ENCODE measurements around the gene TBCC. TPM values are rescaled to one million over a fixed set of nuclear protein-coding genes. Genes with fewer than 3 reads are reported as not detected.
A peak's percentile ranks its signal among the peaks of the same experiment; 100 is the strongest.

The TBCC gene, protein sequence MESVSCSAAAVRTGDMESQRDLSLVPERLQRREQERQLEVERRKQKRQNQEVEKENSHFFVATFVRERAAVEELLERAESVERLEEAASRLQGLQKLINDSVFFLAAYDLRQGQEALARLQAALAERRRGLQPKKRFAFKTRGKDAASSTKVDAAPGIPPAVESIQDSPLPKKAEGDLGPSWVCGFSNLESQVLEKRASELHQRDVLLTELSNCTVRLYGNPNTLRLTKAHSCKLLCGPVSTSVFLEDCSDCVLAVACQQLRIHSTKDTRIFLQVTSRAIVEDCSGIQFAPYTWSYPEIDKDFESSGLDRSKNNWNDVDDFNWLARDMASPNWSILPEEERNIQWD
- total RNA-seq (10 to 100 TPM; 57.4 to 64.4 TPM), polyA plus RNA-seq (100 to 1,000 TPM in 1 of 2 donors, 10 to 100 TPM in 1; 75.6 to 138 TPM)

DNA sequence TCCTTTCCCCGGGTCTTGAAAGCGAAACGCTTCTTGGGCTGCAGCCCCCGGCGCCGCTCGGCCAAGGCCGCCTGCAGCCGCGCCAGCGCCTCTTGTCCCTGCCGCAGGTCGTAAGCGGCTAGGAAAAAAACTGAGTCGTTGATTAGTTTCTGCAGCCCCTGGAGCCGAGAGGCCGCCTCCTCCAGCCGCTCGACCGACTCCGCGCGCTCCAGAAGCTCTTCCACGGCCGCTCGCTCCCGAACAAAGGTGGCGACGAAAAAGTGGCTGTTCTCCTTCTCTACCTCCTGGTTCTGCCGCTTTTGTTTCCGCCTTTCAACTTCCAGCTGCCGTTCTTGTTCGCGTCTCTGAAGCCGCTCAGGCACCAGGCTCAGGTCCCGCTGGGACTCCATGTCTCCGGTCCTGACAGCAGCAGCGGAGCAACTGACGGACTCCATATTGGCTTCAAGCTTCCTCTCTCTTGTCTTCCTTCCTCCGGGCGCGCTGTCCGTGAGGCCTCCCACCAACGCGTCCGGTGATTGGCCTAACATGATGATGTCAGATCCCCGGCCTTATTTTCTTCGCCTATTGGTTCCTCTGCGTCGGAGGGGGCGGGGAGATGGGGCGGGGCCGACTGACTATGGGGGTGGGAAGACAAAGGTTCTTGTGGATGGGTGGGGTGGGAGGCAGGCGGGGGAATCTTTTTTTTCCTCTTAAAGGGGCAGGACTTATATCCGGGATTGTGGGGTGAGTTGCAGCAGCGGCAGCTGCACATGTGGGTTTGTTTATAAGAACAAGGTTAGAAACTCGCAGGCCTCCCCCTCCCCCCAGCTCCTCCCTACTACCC lies at the start of gene TBCC:
TBCC (minus strand) TSS at position 464 of the 823 bp plus-strand sequence; CDS start at position 434, 30 bp downstream.
- Histone ChIP-seq H3K4me1 (ENCODE audit: insufficient read depth, low read length) (peaks cover 38% of the 10 kb centered on the region), H3K36me3 (ENCODE audit: insufficient read depth, low read length) (no peaks in the 10 kb centered on the region), H3K27me3 (ENCODE audit: insufficient read depth, low read length) (no peaks in the 10 kb centered on the region), H3K4me3 (ENCODE audit: low read length in 2 of 2) (peak within 1 kb of the TSS; percentile 82 to 99), H3K27ac (ENCODE audit: low read depth, low read length) (peak within 1 kb of the TSS; percentile 88), H3K9me3 (ENCODE audit: control insufficient read depth in 1 of 2, low read length in 2 of 2) (no peaks in the 10 kb centered on the region)
- Mint-ChIP-seq H3K4me3 (peak within 1 kb of the TSS; percentile 100), H3K27ac (peak within 1 kb of the TSS; percentile 94 to 100 (median 100)), H3K9me3 (peaks cover 0 to 15% (median 9%) of the 10 kb centered on the region in 8 donors), H3K36me3 (peaks cover 8 to 16% of the 10 kb centered on the region in 2 donors), H3K4me1 (peaks cover 18 to 50% (median 37%) of the 10 kb centered on the region in 4 donors), H3K27me3 (no peaks in the 10 kb centered on the region)
- ChIA-PET CTCF (ENCODE audit: partially characterized antibody) (interaction anchor here (0.9 to 7.0 kb wide), 8 partner anchors 15 to 199 kb away, joined by 3 to 81 read pairs (median 4); no protein-coding TSS in a partner anchor), POLR2A (ENCODE audit: partially characterized antibody) (interaction anchor here (0.8 to 12.3 kb wide), 45 partner anchors 9 to 771 kb away, joined by 3 to 1692 read pairs (median 7); partner anchors contain the start of genes BICRAL, CNPY3, CUL7 and KLHDC3)
- intact Hi-C loops (cut with micrococcal nuclease), result loop anchor here (1.0 to 5.0 kb wide), 7 partner anchors 20 to 313 kb away; partner anchors contain the start of genes BICRAL, KLC4, KLHDC3 and MEA1
- peak; percentile 91 to 98 (median 94) for DNase-seq

DNA sequence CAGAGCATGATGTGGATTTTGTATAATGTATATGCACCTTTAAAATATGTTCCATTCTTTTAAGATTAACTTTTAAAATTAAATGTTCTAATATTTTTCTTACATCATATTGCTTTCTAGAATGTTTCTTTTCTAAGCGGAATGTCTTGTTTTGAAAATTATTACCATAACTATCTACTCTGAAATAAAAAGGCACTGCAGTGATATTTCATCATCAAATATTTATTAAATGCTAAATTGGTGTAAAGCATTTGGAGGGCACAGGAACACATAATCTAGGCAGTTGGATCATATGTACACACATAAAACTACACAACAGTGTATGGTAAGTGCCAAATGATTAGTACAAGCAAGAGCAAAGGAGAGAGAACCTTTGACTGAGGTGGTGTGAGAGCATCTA lies 49.7 kb upstream of the TBCC start:
- no peaks in the 10 kb centered on the region for H3K36me3 ChIP-seq (ENCODE audit: insufficient read depth, low read length)
- H3K27ac Mint-ChIP-seq, result peak overlapping the region in 3 of 7 donors; percentile 0 to 72 (median 30)
- H3K4me1 Mint-ChIP-seq, result peaks cover 18 to 25% (median 21%) of the 10 kb centered on the region in 4 donors
- peaks cover 14% of the 10 kb centered on the region for H3K4me1 ChIP-seq (ENCODE audit: insufficient read depth, low read length)
- no peak overlapping the region for H3K27ac ChIP-seq (ENCODE audit: low read depth, low read length)
- H3K4me3 ChIP-seq (ENCODE audit: low read length in 2 of 2), result no peak overlapping the region
- H3K4me3 Mint-ChIP-seq, result no peak overlapping the region
- no peaks in the 10 kb centered on the region for H3K27me3 Mint-ChIP-seq
- no peaks in the 10 kb centered on the region for H3K9me3 Mint-ChIP-seq
- H3K36me3 Mint-ChIP-seq, result peaks cover 4% of the 10 kb centered on the region in 2 donors
- ChIA-PET POLR2A (ENCODE audit: partially characterized antibody) (interaction anchor here (2.7 to 4.1 kb wide), 2 partner anchors 12 to 25 kb away, joined by 9 to 29 read pairs; partner anchors contain the start of gene BICRAL), CTCF (ENCODE audit: partially characterized antibody) (no interaction called here)
- DNase-seq, result no peak
- no peaks in the 10 kb centered on the region for H3K27me3 ChIP-seq (ENCODE audit: insufficient read depth, low read length)
- H3K9me3 ChIP-seq (ENCODE audit: control insufficient read depth in 1 of 2, low read length in 2 of 2), result no peaks in the 10 kb centered on the region
- intact Hi-C loops (cut with micrococcal nuclease), result no loop called here

DNA sequence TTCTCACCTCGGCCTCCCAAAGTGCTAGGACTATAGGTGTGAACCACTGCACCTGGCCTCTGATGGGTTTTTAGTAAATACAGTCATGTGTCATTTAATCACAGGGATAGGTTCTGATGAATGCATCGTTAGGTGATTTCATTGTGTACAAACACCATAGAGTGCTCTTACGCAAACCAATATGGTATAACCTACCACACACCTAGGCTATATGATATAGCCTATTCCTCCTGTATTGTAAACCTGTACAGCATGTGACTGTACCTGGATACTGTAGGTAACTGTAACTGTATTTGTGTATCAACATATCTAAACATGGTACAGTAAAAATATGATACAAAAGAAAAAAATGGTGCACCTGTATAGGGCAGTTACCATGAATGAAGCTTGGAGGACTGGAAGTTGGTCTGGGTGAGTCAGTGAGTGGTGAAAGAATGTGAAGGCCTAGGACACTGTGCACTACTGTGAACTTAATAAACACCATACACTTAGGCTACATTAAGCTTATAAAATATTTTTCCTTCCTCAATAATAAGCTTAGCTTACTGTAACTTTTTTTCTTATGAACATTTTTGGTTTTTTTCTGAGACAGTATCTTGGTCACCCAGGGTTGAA lies 45.9 kb upstream of the TBCC start:
- no peaks in the 10 kb centered on the region for H3K9me3 Mint-ChIP-seq

DNA sequence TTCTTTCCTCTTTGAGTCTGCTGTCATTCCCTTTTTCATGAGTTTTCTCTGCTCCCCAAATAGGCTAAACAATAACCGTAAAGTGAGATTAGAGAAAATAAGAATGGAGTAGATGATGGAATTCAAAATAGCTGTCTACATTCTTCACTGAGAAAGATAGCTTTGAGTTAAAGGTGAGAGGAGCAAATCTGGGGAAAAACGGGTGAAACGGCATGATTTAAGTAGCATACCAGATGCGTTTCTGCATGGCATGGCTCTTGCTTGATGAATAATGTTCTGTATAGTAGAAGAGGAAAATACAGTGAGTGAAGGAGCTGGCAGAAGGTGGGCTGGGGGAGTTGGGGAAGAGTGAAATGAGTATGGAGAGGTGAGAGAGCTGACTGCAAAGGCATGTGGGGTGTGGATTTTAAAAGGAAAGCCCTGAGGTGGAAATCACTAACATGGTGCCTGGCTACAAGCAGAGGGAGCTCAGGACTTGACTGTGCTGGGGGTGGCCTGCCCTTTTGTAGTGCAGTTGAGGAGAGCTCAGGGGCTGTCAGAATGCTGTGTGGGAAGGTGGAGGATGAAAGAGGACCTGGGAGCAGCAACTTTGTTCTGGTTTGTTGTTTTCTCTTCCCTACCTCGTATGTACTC lies 44.8 kb upstream of the TBCC start:
- intact Hi-C loops (cut with micrococcal nuclease), result no loop called here
- Histone ChIP-seq H3K4me1 (ENCODE audit: insufficient read depth, low read length) (peaks cover 64% of the 10 kb centered on the region), H3K36me3 (ENCODE audit: insufficient read depth, low read length) (no peaks in the 10 kb centered on the region), H3K4me3 (ENCODE audit: low read length in 2 of 2) (no peak overlapping the region), H3K9me3 (ENCODE audit: control insufficient read depth in 1 of 2, low read length in 2 of 2) (no peaks in the 10 kb centered on the region), H3K27ac (ENCODE audit: low read depth, low read length) (no peak overlapping the region), H3K27me3 (ENCODE audit: insufficient read depth, low read length) (no peaks in the 10 kb centered on the region)
- ChIA-PET POLR2A (ENCODE audit: partially characterized antibody) (interaction anchor here (0.9 to 34.2 kb wide), 6 partner anchors 9 to 129 kb away, joined by 3 to 1692 read pairs (median 4); partner anchors contain the start of genes BICRAL and TBCC), CTCF (ENCODE audit: partially characterized antibody) (interaction anchor here (0.9 kb wide), 1 partner anchor 110 kb away, joined by 3 read pairs; no protein-coding TSS in a partner anchor)
- no peaks in the 10 kb centered on the region for H3K27me3 Mint-ChIP-seq
- H3K9me3 Mint-ChIP-seq, result no peaks in the 10 kb centered on the region
- H3K4me1 Mint-ChIP-seq, result peaks cover under 1 to 29% (median 26%) of the 10 kb centered on the region in 4 donors
- peak overlapping the region in 6 of 7 donors; percentile 14 to 91 (median 84) for H3K27ac Mint-ChIP-seq
- peaks cover 15 to 16% of the 10 kb centered on the region in 2 donors for H3K36me3 Mint-ChIP-seq
- peak overlapping the region in 5 of 8 donors; percentile 3 to 42 (median 19) for H3K4me3 Mint-ChIP-seq
- DNase-seq, result no peak

More for the DNA sequence above, 45.9 kb upstream of the TBCC start:
- H3K4me3 Mint-ChIP-seq, result no peak overlapping the region
- no peak for DNase-seq
- Histone ChIP-seq H3K27ac (ENCODE audit: low read depth, low read length) (no peak overlapping the region), H3K36me3 (ENCODE audit: insufficient read depth, low read length) (no peaks in the 10 kb centered on the region), H3K27me3 (ENCODE audit: insufficient read depth, low read length) (no peaks in the 10 kb centered on the region), H3K4me1 (ENCODE audit: insufficient read depth, low read length) (peaks cover 52% of the 10 kb centered on the region), H3K4me3 (ENCODE audit: low read length in 2 of 2) (no peak overlapping the region), H3K9me3 (ENCODE audit: control insufficient read depth in 1 of 2, low read length in 2 of 2) (no peaks in the 10 kb centered on the region)
- peak overlapping the region in 6 of 7 donors; percentile 30 to 80 (median 64) for H3K27ac Mint-ChIP-seq
- intact Hi-C loops (cut with micrococcal nuclease), result no loop called here
- H3K4me1 Mint-ChIP-seq, result peaks cover 9 to 38% (median 35%) of the 10 kb centered on the region in 4 donors
- no peaks in the 10 kb centered on the region for H3K27me3 Mint-ChIP-seq
- H3K36me3 Mint-ChIP-seq, result peaks cover 16 to 19% of the 10 kb centered on the region in 2 donors
- ChIA-PET POLR2A (ENCODE audit: partially characterized antibody) (interaction anchor here (0.7 to 4.1 kb wide), 8 partner anchors 9 to 51 kb away, joined by 3 to 29 read pairs (median 4); partner anchors contain the start of genes BICRAL and TBCC), CTCF (ENCODE audit: partially characterized antibody) (interaction anchor here (1.0 kb wide), 1 partner anchor 26 kb away, joined by 3 read pairs; no protein-coding TSS in a partner anchor)

DNA sequence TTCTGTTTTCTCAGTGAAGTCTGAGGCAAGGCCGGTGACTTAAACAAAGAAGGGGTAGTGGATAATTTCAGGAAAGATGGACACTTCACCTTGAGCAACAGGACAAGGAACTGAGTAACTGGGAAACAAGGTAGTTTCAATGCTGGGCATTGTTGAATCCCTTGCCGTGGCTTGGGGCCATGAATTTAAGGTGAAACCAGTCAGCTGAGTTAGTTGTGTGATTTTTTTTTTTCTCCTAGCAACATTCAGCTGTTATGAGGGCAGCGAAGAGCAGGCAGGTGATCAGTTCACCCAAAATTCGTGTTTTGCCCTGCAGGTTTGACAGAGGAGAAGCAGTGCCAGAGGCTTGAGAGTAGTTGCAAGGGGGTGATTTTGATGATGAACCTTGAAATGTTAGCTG lies 42.8 kb upstream of the TBCC start:
- Histone ChIP-seq H3K9me3 (ENCODE audit: control insufficient read depth in 1 of 2, low read length in 2 of 2) (no peaks in the 10 kb centered on the region), H3K27ac (ENCODE audit: low read depth, low read length) (no peak overlapping the region), H3K27me3 (ENCODE audit: insufficient read depth, low read length) (no peaks in the 10 kb centered on the region), H3K4me3 (ENCODE audit: low read length in 2 of 2) (no peak overlapping the region), H3K4me1 (ENCODE audit: insufficient read depth, low read length) (peaks cover 77% of the 10 kb centered on the region), H3K36me3 (ENCODE audit: insufficient read depth, low read length) (no peaks in the 10 kb centered on the region)
- intact Hi-C loops (cut with micrococcal nuclease), result loop anchor here (5.0 kb wide), 1 partner anchor 34 kb away; no protein-coding TSS in a partner anchor
- ChIA-PET CTCF (ENCODE audit: partially characterized antibody) (no interaction called here), POLR2A (ENCODE audit: partially characterized antibody) (interaction anchor here (0.8 to 34.2 kb wide), 7 partner anchors 10 to 94 kb away, joined by 3 to 1692 read pairs (median 4); partner anchors contain the start of gene TBCC)
- no peak for DNase-seq
- no peaks in the 10 kb centered on the region for H3K9me3 Mint-ChIP-seq
- H3K36me3 Mint-ChIP-seq, result peaks cover 15 to 26% of the 10 kb centered on the region in 2 donors
- H3K27me3 Mint-ChIP-seq, result no peaks in the 10 kb centered on the region
- H3K4me1 Mint-ChIP-seq, result peaks cover 0 to 35% (median 29%) of the 10 kb centered on the region in 4 donors
- peak overlapping the region in 6 of 8 donors; percentile 26 to 64 (median 38) for H3K4me3 Mint-ChIP-seq
- peak overlapping the region in 5 of 7 donors; percentile 34 to 84 (median 68) for H3K27ac Mint-ChIP-seq

DNA sequence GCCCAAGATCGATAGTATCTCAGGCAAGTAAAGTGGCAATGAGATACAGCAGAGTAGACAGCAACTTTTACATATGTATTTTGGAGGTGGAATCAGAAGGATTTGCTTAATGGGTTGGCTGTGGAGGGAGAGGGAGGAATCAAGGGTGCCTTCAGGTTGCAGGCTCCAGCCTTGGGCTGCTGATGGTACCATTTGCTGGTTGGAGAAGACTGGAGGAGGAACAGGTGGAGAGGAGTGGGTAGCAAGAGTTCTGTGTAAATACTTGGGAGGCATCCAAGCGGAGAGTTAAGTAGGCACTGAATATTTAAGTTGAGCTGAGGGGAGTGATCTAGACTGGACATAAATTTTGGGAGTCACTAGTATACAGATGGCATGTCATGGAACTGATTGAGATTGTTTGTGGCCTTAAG lies 41.2 kb upstream of the TBCC start:
- Histone ChIP-seq H3K4me1 (ENCODE audit: insufficient read depth, low read length) (peaks cover 76% of the 10 kb centered on the region), H3K27ac (ENCODE audit: low read depth, low read length) (no peak overlapping the region), H3K4me3 (ENCODE audit: low read length in 2 of 2) (no peak overlapping the region), H3K27me3 (ENCODE audit: insufficient read depth, low read length) (no peaks in the 10 kb centered on the region), H3K9me3 (ENCODE audit: control insufficient read depth in 1 of 2, low read length in 2 of 2) (no peaks in the 10 kb centered on the region), H3K36me3 (ENCODE audit: insufficient read depth, low read length) (no peaks in the 10 kb centered on the region)
- Mint-ChIP-seq H3K9me3 (peaks cover 0 to under 1% (median 0%) of the 10 kb centered on the region in 8 donors), H3K36me3 (peaks cover 15 to 32% of the 10 kb centered on the region in 2 donors), H3K4me1 (peaks cover 7 to 35% (median 29%) of the 10 kb centered on the region in 4 donors), H3K27ac (no peak overlapping the region), H3K4me3 (no peak overlapping the region), H3K27me3 (peaks cover 0 to under 1% of the 10 kb centered on the region in 2 donors)
- POLR2A ChIA-PET (ENCODE audit: partially characterized antibody), result interaction anchor here (1.0 to 34.2 kb wide), 6 partner anchors 16 to 93 kb away, joined by 3 to 1692 read pairs (median 66); partner anchors contain the start of genes RPL7L1 and TBCC
- DNase-seq, result no peak
- intact Hi-C loops (cut with micrococcal nuclease), result loop anchor here (5.0 kb wide), 1 partner anchor 35 kb away; no protein-coding TSS in a partner anchor
- CTCF ChIA-PET (ENCODE audit: partially characterized antibody), result interaction anchor here (1.2 to 1.5 kb wide), 3 partner anchors 41 to 65 kb away, joined by 3 to 5 read pairs (median 3); partner anchors contain the start of gene TBCC

Measured in CD4-positive, alpha-beta memory T cell (primary cell).